Measurements from ENCODE around the gene TENT4B. TPM values are rescaled to one million over a fixed set of nuclear protein-coding genes. Genes with fewer than 3 reads are reported as not detected.
"Not testable (repeated sequence)": the region's sequence is repeated elsewhere in the genome, so short reads cannot be mapped to it uniquely, and the experiment has no call there.

TENT4B gene
- total RNA-seq, 2 experiments from 2014 or later, result 5.8 to 8.8 TPM

DNA sequence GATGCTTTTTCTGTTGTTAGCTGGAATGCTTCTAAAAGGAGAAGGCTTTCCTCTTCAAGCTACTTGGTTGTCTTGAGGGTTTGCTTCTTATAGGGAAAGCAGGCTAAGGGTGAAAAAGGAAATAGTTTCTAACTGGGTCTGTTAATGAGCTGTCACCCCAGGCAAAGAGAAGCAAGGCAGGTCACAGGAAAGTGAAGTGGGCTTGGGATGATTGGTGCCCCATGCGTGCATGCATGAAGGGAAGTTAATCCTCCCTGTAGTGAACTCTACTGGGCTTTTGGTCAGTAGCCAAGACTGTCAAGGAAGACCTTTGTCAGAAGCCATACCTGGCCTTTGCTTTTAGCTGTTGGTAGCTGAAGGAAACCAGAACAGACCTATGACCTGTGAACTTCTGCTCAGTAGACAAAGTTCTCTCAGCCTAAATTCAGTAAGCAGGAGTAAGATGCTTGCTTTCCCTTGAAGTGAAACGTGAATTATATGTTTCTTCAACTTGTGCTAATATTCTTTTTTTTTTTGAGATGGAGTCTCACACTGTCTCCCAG lies 16.5 kb downstream of the TENT4B start:
- Histone ChIP-seq H3K27ac (ENCODE audit: low read depth, low read length, poor library complexity, severe bottlenecking) (no peak overlapping the region), H3K9me3 (ENCODE audit: low read length) (no peaks in the 10 kb centered on the region), H3K4me3 (ENCODE audit: low read depth, low read length, poor library complexity, severe bottlenecking) (no peak overlapping the region), H3K79me2 (ENCODE audit: insufficient read depth, low read depth, low read length) (peaks cover 21% of the 10 kb centered on the region; the same call in 1 of the 2 replicates), H3K9me2 (ENCODE audit: insufficient read depth, low read length) (no peaks in the 10 kb centered on the region), H3K4me1 (ENCODE audit: insufficient read depth, low read length, poor library complexity, severe bottlenecking) (no peaks in the 10 kb centered on the region), H2AFZ (ENCODE audit: low read length) (no peak overlapping the region), H3K4me2 (ENCODE audit: low read length) (no peak overlapping the region), H3K36me3 (ENCODE audit: insufficient read depth, low read length) (no peaks in the 10 kb centered on the region), H4K20me1 (ENCODE audit: insufficient read depth, low read length) (no peaks in the 10 kb centered on the region)
- DNase-seq (ENCODE audit: low spot score), result no peak
- ChIA-PET CTCF (ENCODE audit: unreplicated experiment) (no interaction called here), POLR2A (no interaction called here)
- intact Hi-C loops (cut with micrococcal nuclease; ENCODE audit: unreplicated experiment), result no loop called here
- BruUV-seq (replicated peaks), result no TSS peak
- TF ChIP-seq CTCF (conservative IDR thresholded peaks at IDR 0.05; ENCODE audit: low read length) (no peak), EZH2phosphoT487 (IDR thresholded peaks at IDR 0.05; ENCODE audit: borderline replicate concordance, low read depth, low read length) (no peak)

DNA sequence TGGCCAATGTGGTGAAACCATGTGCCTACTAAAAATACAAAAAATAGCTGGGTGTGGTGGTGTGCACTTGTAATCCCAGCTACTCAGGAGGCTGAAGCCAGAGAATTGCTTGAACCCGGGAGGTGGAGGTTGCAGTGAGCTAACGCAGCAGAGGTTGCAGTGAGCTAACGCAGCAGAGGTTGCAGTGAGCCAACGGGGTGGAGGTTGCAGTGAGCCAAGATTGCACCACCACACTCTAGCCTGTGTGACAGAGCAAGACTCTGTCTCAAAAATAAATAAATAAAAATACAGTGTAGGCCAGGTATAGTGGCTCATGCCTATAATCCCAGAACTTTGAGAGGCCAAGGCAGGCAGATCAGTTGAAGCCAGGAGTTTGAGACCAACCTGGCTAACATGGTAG lies 18.7 kb downstream of the TENT4B start:
- H3K4me1 ChIP-seq (ENCODE audit: insufficient read depth, low read length, poor library complexity, severe bottlenecking); H3K79me2 ChIP-seq (ENCODE audit: insufficient read depth, low read depth, low read length); CTCF ChIA-PET (ENCODE audit: unreplicated experiment): not testable (repeated sequence)

GRCh38 chr16:50172195-50172922 lies 19.3 kb downstream of the TENT4B start:
- Histone ChIP-seq H3K36me3 (ENCODE audit: insufficient read depth, low read length) (no peaks in the 10 kb centered on the region), H2AFZ (ENCODE audit: low read length) (no peak overlapping the region), H3K79me2 (ENCODE audit: insufficient read depth, low read depth, low read length) (peaks cover 9% of the 10 kb centered on the region; the same call in 1 of the 2 replicates), H4K20me1 (ENCODE audit: insufficient read depth, low read length) (no peaks in the 10 kb centered on the region), H3K9me2 (ENCODE audit: insufficient read depth, low read length) (no peaks in the 10 kb centered on the region), H3K9me3 (ENCODE audit: low read length) (no peaks in the 10 kb centered on the region), H3K27ac (ENCODE audit: low read depth, low read length, poor library complexity, severe bottlenecking) (no peak overlapping the region), H3K4me2 (ENCODE audit: low read length) (no peak overlapping the region), H3K4me3 (ENCODE audit: low read depth, low read length, poor library complexity, severe bottlenecking) (no peak overlapping the region), H3K4me1 (ENCODE audit: insufficient read depth, low read length, poor library complexity, severe bottlenecking) (no peaks in the 10 kb centered on the region)
- no TSS peak for BruUV-seq (replicated peaks)
- no peak for DNase-seq (ENCODE audit: low spot score)
- ChIA-PET POLR2A (interaction anchor here (0.6 kb wide), 1 partner anchor 21 kb away, joined by 6 read pairs; no protein-coding TSS in a partner anchor), CTCF (ENCODE audit: unreplicated experiment) (no interaction called here)
- intact Hi-C loops (cut with micrococcal nuclease; ENCODE audit: unreplicated experiment), result no loop called here
- no peak for TF ChIP-seq EZH2phosphoT487 (IDR thresholded peaks at IDR 0.05; ENCODE audit: borderline replicate concordance, low read depth, low read length)
- TF ChIP-seq CTCF (conservative IDR thresholded peaks at IDR 0.05; ENCODE audit: low read length), result no peak

More for the DNA sequence above, 18.7 kb downstream of the TENT4B start:
- DNase-seq (ENCODE audit: low spot score); H3K36me3 ChIP-seq (ENCODE audit: insufficient read depth, low read length); H3K9me2 ChIP-seq (ENCODE audit: insufficient read depth, low read length); H3K4me3 ChIP-seq (ENCODE audit: low read depth, low read length, poor library complexity, severe bottlenecking); BruUV-seq (replicated peaks); H2AFZ ChIP-seq (ENCODE audit: low read length); H3K9me3 ChIP-seq (ENCODE audit: low read length); H4K20me1 ChIP-seq (ENCODE audit: insufficient read depth, low read length); intact Hi-C loops (cut with micrococcal nuclease; ENCODE audit: unreplicated experiment); H3K27ac ChIP-seq (ENCODE audit: low read depth, low read length, poor library complexity, severe bottlenecking); H3K4me2 ChIP-seq (ENCODE audit: low read length): not testable (repeated sequence)
- POLR2A ChIA-PET, result interaction anchor here (0.6 kb wide), 1 partner anchor 21 kb away, joined by 6 read pairs; no protein-coding TSS in a partner anchor
